Stimulated activated CD4-positive, alpha-beta T cell treated with anti-CD3 and anti-CD28 coated beads, TNF-alpha, amount 100 ng/mL, for 24 hours (primary cell): ENCODE measurements around the gene ITGA1.

Source experiments
- DNase-seq, 3 experiments: peaks; one replicate each; pipeline ENCODE4 v3.0.0-alpha.2; 2020; ENCODE audit warnings: low read depth in 3 of 3

Gene ITGA1

DNA sequence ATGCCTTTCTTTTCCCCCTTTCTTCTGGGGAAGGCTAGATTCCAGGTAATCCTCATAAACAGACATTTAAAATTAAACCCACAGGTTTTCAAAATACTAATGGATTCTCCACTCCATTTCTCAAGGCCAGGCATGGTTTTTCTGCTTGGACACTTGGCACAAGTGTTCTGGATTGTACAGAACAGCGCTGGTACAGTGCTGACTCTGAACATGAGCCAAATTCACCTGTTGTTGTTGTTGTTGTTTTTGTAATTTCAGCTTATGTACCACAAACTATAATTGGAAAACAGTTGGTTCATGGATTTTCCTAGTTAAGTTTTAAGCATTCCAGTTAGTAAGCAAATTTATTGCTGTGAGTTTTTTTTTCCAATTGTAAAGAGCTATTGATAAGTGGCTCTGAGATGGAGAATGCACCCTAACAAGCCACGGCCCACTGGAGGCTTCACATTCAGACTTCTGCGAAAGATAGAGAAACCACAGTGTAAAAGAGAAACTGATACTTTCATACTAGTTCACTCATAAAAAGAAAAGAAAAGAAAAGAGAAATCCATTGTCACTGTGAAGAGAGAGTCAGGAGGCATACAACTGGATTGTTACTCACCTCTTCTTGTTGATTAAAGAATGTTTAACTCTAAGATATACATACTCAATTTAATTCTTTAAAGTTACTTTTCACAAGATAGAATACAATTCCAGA lies 16.2 kb upstream of the ITGA1 start:
- peak in 1 of 3 experiments; percentile 38 for DNase-seq

DNA sequence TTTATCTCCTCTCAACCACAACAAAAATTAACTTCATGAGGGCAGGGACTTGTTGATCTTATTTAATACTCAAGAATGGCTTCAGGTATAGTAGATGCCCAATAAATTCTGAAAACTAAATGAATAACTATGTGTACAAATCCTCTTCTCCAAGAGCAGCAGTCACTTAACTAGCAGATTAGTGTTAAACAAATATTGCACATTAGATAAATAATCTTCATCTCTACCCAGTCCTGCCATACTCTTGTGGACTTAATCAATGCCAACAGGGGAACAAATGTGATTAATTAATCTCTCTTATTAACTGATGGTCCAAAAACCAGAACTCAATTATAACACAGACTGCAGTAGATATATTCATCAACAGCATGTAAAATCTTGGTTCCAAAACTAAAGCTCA lies 15.0 kb upstream of the ITGA1 start:
- DNase-seq = no peak

DNA sequence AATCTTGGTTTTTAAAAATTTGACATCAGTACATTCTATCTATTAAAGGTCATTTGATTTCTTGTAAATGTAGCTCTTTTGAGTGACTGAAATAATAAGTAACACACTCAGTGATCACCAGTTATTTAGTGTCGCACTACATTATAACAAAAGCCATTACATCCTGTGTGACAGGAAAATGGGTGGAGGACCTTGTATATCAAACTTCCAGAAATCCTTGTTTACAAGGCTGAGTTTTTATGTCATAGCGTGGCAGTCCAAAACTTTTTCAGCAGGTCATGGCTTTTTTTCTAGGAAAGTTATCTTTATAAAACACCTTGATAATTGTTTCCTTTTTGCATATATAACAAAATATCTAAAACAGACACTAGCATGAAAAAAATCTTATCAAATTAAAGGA lies 14.4 kb upstream of the ITGA1 start:
- DNase-seq = no peak

DNA sequence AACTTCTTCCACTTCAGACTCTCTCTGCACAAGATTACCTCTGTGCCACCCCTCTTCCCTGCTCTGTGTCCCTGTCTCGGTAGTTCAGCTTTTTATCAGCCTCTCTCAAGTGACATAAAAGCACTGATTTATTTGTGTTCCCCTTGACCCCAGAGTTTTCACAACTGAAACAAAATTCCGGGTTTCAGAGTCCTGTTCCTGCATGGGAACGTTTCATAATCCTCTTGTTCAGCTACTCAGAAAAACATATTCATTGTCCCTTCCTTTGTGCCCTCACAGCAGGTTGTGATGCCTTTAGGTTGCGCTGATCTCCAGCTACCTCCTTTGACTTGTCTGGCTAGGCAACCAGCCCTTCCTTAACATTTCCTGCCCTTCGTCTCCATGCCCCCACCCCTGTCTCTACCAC lies 13.7 kb upstream of the ITGA1 start:
- no peak for DNase-seq

DNA sequence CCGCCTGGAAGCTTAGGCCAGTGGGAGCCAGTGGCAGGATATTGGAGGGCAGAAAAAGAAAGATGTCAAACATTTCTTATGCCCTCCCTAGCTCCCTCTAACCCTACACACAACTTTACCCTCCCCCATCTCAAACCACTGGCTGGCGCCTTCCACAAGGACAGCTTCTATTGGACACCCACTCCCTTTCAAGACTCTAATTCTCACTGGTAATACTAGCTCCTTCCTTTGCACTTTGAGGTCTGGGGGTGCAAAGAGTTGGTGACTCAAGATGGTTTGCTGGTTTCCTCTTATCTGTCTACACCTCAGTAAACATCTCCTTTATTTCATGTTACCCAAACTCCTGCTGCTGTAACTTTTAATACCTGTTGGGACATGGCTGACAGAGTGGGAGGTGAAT lies 11.6 kb upstream of the ITGA1 start:
- DNase-seq = no peak

DNA sequence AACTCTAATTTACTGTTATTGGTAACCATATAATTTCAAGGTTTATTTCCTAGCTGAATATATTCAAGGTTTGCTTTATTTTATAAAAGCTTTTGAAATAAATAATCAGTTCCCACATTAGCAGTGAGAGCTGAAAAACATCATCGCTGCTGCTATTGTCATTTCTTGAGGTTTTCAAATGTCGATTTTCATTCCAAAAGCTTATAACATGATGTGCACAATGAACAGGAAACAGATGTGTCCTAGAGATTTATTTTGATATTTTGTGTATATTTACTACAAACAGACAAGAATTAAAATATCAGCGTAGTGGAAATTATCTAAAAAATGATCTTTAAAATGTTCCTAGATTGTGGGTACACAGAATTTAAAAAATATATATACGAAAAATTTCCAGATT lies 10.5 kb upstream of the ITGA1 start:
- no peak for DNase-seq

DNA sequence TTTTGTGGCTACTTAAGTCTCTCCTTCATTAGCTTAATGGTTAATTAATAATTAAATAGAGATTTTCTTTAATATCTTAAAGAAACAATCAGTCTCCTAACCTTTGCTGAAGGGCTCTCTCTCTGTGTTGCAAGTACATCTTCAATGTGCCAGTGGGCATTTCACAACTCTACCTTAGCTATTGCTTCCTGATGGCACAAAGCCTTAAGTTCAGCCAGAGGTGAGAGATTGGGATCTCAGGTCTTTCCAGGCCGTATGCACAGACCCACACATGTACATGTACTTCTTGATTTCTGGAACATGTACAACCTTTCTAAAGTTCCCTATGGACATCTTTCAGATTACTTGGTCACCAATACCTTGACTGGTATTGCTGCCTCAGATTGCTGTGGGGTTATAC lies 8.9 kb upstream of the ITGA1 start:
- no peak for DNase-seq

DNA sequence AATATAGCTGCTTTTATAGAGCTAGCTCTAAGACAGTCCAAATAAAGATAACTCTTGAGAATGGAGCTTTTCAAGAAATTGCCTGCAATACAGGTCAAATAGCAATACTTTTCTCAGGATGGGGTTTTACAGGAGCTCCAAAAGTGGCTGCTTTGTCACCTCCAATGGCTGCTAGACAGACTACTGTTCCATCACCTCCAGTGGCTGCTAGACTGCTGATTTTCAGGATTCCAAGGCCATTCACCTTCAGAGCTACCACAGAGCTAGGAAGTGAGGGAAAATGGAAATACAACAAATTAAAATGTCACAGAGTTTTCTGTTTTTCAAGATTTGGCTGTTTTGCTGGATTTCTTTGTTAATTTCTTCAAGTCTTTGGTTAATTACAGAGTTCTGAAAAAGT lies 8.5 kb upstream of the ITGA1 start:
- no peak for DNase-seq

DNA sequence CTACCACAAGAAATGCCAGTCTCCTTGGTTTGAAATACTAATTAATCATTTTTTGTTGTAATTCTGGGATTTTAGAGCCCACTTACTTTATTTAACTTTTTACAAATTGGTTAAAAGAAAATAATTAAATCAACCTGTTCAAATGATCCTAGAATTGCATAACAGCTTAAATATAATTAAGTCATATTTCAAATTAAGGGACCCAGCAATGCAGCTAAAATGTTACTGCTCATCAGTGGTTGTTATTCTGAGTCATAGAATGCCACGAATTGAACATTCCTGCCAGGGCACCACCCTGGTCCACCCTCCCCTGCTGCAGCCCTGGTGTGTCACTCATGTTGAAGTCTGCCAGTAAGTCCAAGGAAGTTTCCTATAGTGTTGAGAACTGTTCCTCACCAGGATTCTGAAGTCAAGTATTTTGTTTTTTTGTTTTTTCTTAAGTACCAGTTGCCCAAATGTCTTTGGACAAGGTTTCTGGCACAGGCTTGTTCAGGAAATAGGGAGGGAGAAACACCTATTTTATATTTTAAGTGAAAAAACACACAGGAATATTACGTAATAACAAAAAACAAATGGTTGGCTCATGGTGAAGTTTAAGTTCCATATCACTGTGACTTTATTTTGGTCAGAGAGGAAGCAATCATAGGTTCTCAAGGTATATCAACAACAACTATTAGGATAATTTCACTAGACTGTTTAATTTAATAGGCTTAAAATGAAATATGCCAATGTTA lies 4.3 kb upstream of the ITGA1 start:
- no peak for DNase-seq

DNA sequence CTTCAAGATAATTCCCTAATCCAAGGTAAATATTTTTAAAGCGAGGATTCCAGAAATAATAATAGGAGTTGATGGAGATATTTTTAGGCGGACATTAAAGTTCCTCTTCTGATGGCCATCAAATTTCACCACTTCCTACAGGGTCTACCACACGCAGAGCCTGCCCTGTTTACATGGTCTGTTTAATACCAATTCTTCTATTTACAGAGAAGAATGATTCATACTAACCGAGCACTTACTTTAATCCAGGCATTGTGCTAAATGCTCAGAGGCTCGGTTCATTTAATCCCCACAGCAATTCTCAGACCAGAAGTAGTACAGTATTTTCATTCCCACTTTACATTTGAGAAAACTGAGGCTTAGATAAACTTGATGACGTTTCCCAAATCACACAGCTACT lies 3.0 kb upstream of the ITGA1 start:
- DNase-seq = no peak

DNA sequence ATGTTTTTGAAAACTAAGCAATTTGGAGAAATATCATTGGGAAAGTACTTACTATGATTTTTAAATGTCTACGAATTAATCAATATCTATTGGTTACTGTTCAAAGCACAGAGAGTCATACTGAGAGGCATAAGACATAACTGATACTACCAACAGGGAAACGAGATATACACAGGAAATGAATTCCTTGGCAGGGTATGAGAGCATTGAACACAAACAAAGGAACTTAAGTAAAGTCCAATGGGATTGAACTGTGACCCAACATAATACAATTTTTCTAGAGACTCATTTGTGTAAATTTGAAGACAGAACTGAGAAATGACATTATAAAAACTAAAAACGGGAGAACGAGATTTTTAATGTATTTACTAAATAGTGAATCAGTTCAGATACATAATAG lies 1.3 kb upstream of the ITGA1 start:
- no peak for DNase-seq

DNA sequence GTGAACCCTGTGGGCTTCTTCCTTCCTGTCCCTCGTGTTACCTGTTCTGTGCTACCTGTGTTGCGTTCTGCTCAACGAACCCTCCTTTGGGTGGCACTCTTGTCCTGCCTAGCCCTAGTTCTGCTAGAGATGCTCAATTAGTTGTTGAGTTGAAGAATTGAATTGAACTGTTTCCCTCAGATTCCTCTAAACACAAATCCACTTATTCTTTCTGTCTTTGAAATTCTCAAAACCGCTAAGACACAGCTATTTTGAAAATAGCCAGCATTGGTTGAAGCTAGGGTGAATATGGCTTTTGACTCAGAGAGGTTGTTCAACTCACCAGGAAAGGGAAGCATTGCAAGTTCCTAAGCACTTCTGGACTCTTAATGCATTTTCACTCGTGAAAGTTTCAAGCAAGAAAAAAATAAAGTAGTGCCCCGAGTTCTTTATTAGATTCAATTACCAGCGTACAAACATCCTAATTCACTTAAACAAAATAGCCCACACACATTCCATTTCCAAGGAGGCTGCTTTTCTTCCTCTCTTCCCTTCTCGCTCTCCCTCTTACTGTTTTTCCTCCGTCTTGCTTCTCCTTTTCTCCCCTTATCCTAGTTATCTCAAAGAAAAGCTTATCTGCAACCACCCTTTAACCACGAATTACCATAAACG lies 642 bp upstream of the ITGA1 start:
- peak in 1 of 3 experiments; percentile 7 for DNase-seq

DNA sequence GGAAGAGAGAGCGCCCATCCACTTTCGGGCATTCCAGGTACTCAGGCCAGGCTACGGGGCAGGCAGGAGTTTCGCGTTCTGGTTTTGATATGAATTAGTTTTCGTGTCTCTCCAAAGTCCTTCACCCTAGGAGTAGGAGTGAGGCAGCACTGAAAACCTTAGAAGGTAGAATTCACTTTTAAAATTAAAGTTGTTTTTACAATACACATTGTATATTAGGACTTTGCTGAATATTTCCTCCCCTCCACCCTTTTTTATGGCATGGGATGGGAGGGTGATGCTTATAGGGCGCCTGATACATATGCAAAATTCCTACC lies 747 bp downstream of the ITGA1 start:
- no peak for DNase-seq

DNA sequence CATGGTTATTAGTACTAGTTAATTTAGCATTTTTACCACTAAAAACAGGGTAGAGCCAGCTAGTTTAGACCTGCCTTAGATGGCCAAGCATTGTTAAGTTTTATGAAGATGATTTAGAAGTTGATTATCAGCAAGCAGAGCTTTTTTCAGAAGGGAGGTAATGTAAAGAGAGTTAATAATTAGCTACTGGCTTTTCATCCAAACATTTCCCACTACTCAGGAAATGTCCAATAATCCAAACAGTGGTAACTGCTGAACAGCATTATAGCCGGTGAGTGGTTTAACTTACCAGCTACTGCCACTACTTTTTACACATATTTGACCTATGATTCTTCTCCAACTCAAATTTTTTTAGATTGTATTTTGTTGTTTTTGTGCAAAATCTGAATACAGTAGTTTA lies 1.7 kb downstream of the ITGA1 start:
- DNase-seq = no peak

DNA sequence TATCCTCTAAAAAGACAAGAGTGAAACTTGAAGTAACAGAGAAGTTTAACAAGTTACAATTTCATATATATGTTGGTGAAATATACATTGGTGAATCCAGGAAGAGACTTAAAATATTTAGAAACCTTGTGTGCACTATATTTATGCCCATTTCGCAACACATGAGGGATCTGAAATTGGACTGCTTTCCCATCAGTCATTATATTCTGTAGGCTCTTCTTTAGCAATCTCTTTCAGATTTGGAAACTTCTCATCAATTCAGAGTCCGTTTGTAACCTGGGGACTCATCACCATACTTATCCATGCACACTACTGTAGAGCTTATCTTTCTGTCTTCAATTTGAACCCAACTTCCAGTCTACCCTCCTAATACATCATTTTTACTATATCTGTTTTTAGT lies 2.1 kb downstream of the ITGA1 start:
- DNase-seq = no peak

DNA sequence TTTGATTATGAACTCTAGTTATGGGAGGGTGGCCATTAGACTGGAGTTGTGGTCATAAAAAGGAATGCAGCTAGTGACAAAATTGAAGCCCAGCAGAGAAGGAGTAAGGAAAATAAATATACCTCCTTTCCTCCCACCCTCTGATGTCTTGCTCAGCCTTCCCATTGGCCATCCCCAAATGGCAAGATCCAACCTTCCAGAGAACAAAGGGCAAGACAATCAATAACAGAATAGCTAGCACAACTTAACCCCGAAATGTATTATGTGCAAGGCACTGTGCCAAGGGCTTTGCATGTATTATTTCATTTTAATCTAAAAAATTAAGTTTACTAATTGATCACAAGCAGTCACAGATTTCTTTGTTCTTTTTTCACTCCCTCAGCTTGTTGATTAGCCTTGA lies 3.6 kb downstream of the ITGA1 start:
- DNase-seq = no peak

DNA sequence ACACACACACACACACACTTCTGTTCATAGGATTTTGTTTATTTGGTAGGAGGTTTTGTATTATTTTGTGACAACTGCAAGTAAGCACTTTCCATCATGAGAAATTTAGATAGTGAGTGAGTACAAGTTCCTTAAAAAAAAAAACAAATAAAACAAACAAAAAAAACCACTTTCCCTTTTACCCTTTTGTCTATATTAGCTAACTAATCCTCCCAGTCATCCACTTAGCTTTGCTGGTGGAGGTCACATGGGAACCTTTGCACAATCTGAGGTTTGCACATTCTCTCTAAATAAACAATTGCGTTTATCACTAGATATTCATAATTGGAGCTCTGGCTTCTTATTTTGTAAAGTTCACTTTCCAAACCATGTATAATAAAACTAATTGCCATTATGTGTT lies 6.8 kb downstream of the ITGA1 start:
- DNase-seq = no peak

DNA sequence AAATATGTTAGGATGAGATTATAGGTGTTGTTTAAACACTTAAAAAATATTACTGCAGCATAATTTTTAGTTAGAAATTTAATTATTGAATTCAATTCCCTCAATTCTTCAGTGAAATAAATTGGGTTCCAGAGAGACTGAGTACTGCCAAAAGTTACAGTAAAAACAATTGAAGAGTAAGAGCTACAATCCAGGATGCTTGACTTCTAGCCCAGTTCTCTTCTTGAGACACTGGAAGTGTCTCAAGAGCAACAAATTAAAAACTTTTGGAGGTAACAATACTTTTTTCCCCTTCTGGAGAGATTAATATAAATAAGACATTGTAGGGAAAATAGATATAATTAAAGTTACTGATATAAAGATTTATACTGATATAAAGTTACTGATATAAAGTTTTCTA lies 8.3 kb downstream of the ITGA1 start:
- no peak for DNase-seq

DNA sequence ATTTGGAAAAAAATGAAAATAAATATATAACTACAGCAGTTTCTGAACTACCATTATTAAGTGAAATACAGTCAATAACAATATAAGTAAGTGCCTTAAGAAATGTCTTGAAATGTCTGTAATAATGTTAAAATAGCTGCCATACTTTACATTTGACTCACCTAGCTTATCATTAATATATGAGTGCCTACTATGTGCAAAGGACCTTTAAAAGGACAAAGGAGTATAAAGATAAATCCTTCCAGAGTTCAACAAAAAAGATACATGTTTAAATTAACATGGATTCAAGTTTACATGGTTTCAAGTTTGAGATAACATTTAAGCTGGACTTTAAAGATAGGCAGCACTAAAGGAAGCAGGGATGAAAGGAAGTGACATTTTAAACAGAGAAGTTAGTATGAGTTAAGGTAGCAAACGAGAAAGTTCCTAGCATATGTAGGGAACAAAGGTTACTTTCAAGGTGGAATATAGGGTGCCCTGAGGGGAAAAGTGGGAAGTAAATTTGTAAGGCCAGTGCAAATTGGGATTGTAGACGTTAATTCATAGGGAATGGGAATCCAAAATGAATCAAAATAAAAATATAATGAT lies 8.9 kb downstream of the ITGA1 start:
- no peak for DNase-seq

DNA sequence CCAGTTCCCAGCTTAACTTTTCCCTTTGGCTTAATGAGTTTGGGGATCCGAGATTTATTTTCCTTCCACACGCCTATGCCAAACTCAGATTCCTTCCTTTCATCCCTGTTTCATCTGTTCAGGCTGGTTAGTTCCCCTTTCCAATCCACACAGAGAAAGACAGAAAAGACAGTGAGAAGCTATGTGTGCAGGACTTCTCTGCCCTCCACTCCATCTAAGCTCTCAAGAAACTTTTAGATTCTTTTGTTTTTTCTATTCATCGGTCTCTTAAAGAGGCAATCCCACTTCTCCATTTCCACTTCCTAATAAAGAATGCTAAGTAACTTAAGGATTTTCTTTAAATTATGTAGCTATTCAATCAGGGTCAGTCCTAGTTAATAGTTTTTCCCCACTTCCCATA lies 11.2 kb downstream of the ITGA1 start:
- no peak for DNase-seq

DNA sequence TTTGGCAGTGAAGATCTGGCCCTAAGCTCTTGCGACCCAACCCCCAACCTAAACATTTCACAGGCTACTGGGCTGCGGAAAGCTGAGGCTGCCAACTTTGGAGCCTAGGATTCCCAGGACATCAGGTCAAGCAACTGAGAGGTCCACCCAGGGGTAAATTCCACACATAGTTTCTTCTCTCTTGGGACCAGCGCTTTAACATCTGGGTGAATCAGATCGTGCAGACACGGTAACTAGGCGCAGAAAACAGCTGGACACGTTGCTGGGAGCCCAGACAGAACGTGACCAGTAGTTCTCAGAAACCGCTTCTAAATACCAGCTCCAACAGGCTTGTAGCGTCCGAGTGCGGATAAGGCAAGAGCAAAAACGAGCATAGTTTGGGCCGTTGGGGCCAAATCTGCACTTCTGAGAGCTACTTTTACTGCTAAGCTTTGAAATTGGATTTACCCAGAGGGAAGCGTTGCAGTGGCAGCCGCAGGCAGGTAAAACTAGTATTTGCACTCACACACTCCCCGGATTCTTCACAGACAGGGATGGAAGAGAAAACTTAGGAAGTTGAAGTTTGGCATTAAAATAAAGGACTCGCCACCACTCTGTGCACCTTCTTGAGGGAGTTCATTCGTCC lies 11.8 kb downstream of the ITGA1 start:
- DNase-seq = no peak

DNA sequence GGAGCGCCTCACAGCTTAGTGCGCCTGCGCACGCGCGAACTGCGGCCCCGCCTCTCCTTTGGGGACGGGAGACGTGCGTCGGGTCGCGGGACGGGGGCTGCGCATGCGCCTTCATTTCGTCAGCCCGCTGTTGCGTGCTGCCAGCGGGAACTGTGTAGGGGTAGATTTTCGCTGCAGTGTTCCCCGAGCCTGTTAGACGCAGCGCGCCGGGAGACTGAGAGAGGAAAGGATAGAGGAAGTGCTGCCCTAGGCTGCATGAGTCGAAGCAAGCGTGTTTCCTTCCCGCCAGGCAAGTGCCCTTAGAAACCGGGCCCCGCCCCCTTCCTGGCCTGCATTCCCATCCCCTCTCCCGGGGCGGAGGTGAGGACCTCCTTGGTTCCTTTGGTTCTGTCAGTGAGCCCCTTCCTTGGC lies 12.3 kb downstream of the ITGA1 start:
- peak; percentile 93 to 95 (median 94) for DNase-seq
